GM12874 (cell line): ENCODE results near the gene PFKP.

Source experiments
- CTCF ChIP-seq: IDR thresholded peaks from 2 replicates; pipeline ENCODE4 v1.5.1; 2011; ENCODE audit warnings: low read depth, mild to moderate bottlenecking, control low read depth, low read length, moderate library complexity; ENCODE audit not compliant: insufficient read depth

PFKP gene

GRCh38 chr10:3090388-3090787 is 23.0 kb downstream of the PFKP start:
- TF ChIP-seq CTCF = no peak

GRCh38 chr10:3090914-3091787 is 23.8 kb downstream of the PFKP start:
- TF ChIP-seq CTCF = no peak

GRCh38 chr10:3091921-3092320 is 24.6 kb downstream of the PFKP start:
- TF ChIP-seq CTCF = no peak

GRCh38 chr10:3093996-3094395 is 26.6 kb downstream of the PFKP start:
- TF ChIP-seq CTCF = no peak

GRCh38 chr10:3094609-3095036 is 27.3 kb downstream of the PFKP start:
- no peak for TF ChIP-seq CTCF

GRCh38 chr10:3095373-3096139 is 28.2 kb downstream of the PFKP start:
- TF ChIP-seq CTCF = no peak

- no peak for TF ChIP-seq CTCF
Measured at GRCh38 chr10:3096149-3096548, 28.8 kb downstream of the PFKP start.
